Right lobe of liver (tissue), 6 donors: ENCODE measurements around the gene ARID5B. TPM values are rescaled to one million over a fixed set of nuclear protein-coding genes. Genes with fewer than 3 reads are reported as not detected.

Experiments used
- ATAC-seq, 4 donors: fragments of 200-7000 bp; cut with Tn5 transposase; one replicate each; pipeline ENCODE4 v1.9.1; 2020; ENCODE audit warnings: mild to moderate bottlenecking in 4 of 4, moderate library complexity in 4 of 4
- DNase-seq, 3 donors: peaks; one replicate each; pipeline ENCODE4 v3.0.0-alpha.2; 2020
- H3K27ac ChIP-seq, 3 donors: fragments of 200-600 bp; one replicate each; pipeline ENCODE4 v1.8.0; 2022
- H3K27me3 ChIP-seq, 2 donors: fragments of 200-600 bp; one replicate each; pipeline ENCODE4 v1.8.0; 2022
- H3K36me3 ChIP-seq, 4 donors: fragments of 200-600 bp; sonication (generic) in 1 of 4; one replicate each; pipeline versions ENCODE4 v1.5.1 to v1.8.0; 2017 to 2022; ENCODE audit warnings: control low read depth in 1 of 4
- H3K4me1 ChIP-seq, 4 donors: fragments of 200-600 bp; sonication (generic) in 1 of 4; one replicate each; pipeline versions ENCODE4 v1.5.1 to v1.8.0; 2017 to 2022; ENCODE audit warnings: control low read depth in 1 of 4
- H3K4me3 ChIP-seq, 3 donors: fragments of 200-600 bp; one replicate each; pipeline ENCODE4 v1.8.0; 2022
- H3K9me3 ChIP-seq, 4 donors: fragments of 200-600 bp; sonication (generic) in 1 of 4; one replicate each; pipeline versions ENCODE4 v1.5.1 to v1.8.0; 2017 to 2022; ENCODE audit warnings: control low read depth in 1 of 4
- CTCF ChIP-seq, 4 donors: fragments of 200-600 bp in 3 of 4; fragments of 450-650 bp in 1 of 4; IDR thresholded peaks; one replicate each; pipeline versions ENCODE4 v1.5.1 to v1.8.0; 2016 to 2022; ENCODE audit warnings: antibody characterized with exemption in 4 of 4, mild to moderate bottlenecking in 2 of 4
- POLR2A ChIP-seq: fragments of 450-650 bp; IDR thresholded peaks from one replicate; pipeline ENCODE4 v1.6.1; 2017; ENCODE audit warnings: antibody characterized with exemption, mild to moderate bottlenecking
- WGBS: methylation state at CpG from one replicate; pipeline ENCODE4 v1.1.6; 2018; ENCODE audit warnings: low coverage, low lambda C conversion rate; ENCODE audit not compliant: insufficient coverage; ENCODE audit errors: missing lambda C conversion rate; 5-methylcytosine and 5-hydroxymethylcytosine counted together
- intact Hi-C, 2 donors: fragments of 100-400 bp; cut with DNase I; formaldehyde crosslinking; loops; one replicate each; pipeline versions ENCODE4 v1.11.2 to v1.14.1; 2022
- total RNA-seq, 6 experiments: library from RNA; depleted of rRNA in 2 of 6; stranded (reverse); fragments of >200 nt in 2 of 6; fragmentation: NEBNext Ultra II Directional in 3 of 6; extraction: Animal tissue kit (Norgen Biotek cat#: 25700) in 3 of 6; gene quantifications; one replicate each; pipeline versions ENCODE4 v1.1.0 to v1.2.4, GENCODE V29; 2016 to 2023
- donor health status: DM: no; HTN: yes; CAD: no.
- donor health status: DM: no; HTN: no; CAD: no.
- donor health status: DM: no; HTN: no; CAD: no.
- donor health status: DM: no; HTN: yes; CAD: no.
- donor health status: DM: no; HTN: yes; CAD: no.

ARID5B gene
- total RNA-seq, 6 experiments from 2014 or later: 2.7 to 10.5 (median 5.3) TPM

GRCh38 chr10:61899663-61899996 is 1.9 kb upstream of the ARID5B start:
- 9% methylated on average over 7 of the region's 7 CpGs for WGBS
- H3K4me3 ChIP-seq: peak overlapping the region; percentile 57 to 75 (median 71)
- ATAC-seq (no peak), DNase-seq (no peak)
- peaks cover 0 to 22% (median 2%) of the 10 kb centered on the region in 4 donors for H3K4me1 ChIP-seq
- TF ChIP-seq CTCF (IDR thresholded peaks at IDR 0.05): no peak
- TF ChIP-seq POLR2A: no peak
- no peaks in the 10 kb centered on the region for H3K9me3 ChIP-seq
- no peaks in the 10 kb centered on the region for H3K27me3 ChIP-seq
- H3K36me3 ChIP-seq: no peaks in the 10 kb centered on the region
- H3K27ac ChIP-seq: peak overlapping the region; percentile 80 to 99 (median 82)
- intact Hi-C loops: no loop called here

GRCh38 chr10:61899997-61900828 is 1.3 kb upstream of the ARID5B start:
- DNase-seq (peak; percentile 61 to 73 (median 72)), ATAC-seq (peak; percentile 3 to 39 (median 9))
- under 1% methylated on average over 25 of the region's 25 CpGs for WGBS
- Histone ChIP-seq H3K4me3 (peak overlapping the region; percentile 57 to 75 (median 71)), H3K9me3 (no peaks in the 10 kb centered on the region), H3K4me1 (peaks cover 0 to 28% (median 5%) of the 10 kb centered on the region in 4 donors), H3K36me3 (no peaks in the 10 kb centered on the region), H3K27me3 (no peaks in the 10 kb centered on the region), H3K27ac (peak overlapping the region; percentile 80 to 99 (median 82))
- intact Hi-C loops: no loop called here
- TF ChIP-seq POLR2A: peak; percentile 37
- TF ChIP-seq CTCF (IDR thresholded peaks at IDR 0.05): peak in 1 of 4 donors; percentile 0

GRCh38 chr10:61901829-61902444 is 438 bp downstream of the ARID5B start:
- DNase-seq: no peak
- no peak for TF ChIP-seq POLR2A
- no peak for TF ChIP-seq CTCF (IDR thresholded peaks at IDR 0.05)
- intact Hi-C loops: no loop called here
- Histone ChIP-seq H3K4me3 (peak overlapping the region; percentile 57 to 75 (median 71)), H3K36me3 (no peaks in the 10 kb centered on the region), H3K9me3 (no peaks in the 10 kb centered on the region), H3K4me1 (peaks cover 0 to 42% (median 5%) of the 10 kb centered on the region in 4 donors), H3K27ac (peak overlapping the region; percentile 82 to 99 (median 99)), H3K27me3 (no peaks in the 10 kb centered on the region)
- ATAC-seq: peak in 1 of 4 donors; percentile 1
- WGBS: 0% methylated on average over 14 of the region's 14 CpGs

- WGBS: under 1% methylated on average over 18 of the region's 25 CpGs
Observed at GRCh38 chr10:61902445-61903220, 1.1 kb downstream of the ARID5B start.

More at GRCh38 chr10:61902445-61903220, 1.1 kb downstream of the ARID5B start:
- no peaks in the 10 kb centered on the region for H3K9me3 ChIP-seq
- intact Hi-C loops: no loop called here
- TF ChIP-seq CTCF (IDR thresholded peaks at IDR 0.05): peak in 2 of 4 donors; percentile 13 to 20
- TF ChIP-seq POLR2A: peak; percentile 42
- no peaks in the 10 kb centered on the region for H3K36me3 ChIP-seq
- H3K27me3 ChIP-seq: no peaks in the 10 kb centered on the region
- peak overlapping the region; percentile 57 to 75 (median 71) for H3K4me3 ChIP-seq
- H3K27ac ChIP-seq: peak overlapping the region; percentile 99
- DNase-seq (peak; percentile 64 to 86 (median 79)), ATAC-seq (peak; percentile 40 to 63 (median 52))
- H3K4me1 ChIP-seq: peaks cover 0 to 42% (median 5%) of the 10 kb centered on the region in 4 donors
